Effector CD8-positive, alpha-beta T cell (primary cell): ENCODE data around the gene C1QTNF8.

Experiments
- DNase-seq: peaks from one replicate; lab custom pipeline; 2025; lab: John Stamatoyannopoulos, UW

Gene C1QTNF8

DNA sequence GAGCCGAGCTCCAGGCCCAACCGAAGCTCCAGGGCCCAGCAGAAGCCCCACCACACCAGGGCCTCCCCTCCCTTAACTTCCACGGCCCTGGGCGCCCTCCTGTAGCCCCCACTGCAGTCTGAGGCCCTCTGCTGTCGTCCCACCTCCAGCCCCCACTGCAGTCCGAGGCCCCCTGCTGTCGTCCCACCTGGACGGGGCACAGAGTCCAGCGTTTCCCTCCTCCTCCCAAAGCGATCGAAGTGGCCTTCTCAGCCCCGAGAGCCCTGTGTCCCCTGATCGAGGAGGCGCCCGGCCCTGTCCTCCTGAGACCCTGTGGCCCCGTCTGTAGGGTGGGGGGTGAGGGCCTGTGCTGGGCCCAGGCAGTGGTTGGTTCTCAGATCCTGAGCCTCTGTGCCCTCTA is 31.1 kb upstream of the C1QTNF8 start:
- DNase-seq = no peak

DNA sequence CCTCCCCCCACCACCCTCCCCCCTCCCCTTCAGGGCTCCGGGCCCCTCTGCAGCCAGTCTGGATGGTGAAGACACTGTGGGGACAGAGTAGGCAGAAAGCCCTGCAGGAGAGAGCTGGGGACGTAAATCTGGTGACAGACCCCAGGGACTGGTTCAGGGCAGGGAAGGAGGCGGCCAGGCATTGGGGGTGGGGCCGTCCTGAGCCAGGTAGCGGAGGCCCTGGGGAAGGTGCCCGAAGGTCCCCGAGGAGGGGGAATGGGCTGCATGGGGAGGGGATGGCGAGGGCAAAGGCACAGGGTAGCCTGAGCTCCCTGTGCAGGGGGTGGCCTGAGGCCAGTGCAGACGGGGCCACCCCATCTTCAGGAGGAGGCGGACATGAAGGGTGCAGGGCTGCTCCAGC is 30.5 kb upstream of the C1QTNF8 start:
- no peak for DNase-seq

DNA sequence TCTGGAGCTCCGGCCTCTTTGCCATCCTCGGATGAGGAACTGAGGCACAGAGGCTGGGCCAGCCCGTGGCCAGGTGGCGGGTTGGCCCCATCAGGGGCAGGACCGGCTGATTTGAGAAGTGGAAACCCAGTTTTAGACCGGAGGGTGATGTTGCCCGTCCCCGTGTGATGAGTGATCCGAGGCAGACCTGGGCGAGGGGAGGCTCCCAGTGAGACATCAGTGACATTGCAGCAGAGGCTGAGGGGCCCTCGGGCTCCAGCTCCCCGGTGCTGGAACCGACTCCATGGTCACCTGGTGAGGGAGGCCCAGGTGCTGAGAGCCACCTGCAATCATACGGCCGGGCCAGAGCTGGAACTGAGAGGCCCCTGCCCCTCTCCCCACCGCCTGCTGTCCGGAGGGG is 30.0 kb upstream of the C1QTNF8 start:
- DNase-seq = no peak

DNA sequence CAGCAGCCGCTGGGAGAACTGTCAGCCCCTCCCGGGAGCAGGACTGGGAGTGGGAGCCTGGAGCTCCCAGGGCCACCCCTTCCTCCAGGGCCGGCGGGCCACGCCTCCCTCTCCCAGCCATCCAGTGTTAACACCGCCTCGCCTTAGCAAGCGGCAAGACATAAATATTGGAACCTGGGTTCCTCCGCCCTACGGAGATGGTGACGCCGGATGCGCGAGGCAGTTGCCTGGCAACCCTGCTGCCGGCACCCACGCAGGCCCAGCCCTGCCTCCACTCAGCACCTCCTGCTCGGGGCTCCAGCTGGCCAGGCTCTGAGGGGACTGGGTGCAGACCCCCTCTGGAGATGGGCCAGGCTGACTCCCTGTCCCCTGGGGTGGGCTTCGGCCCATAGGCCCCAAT is 29.4 kb upstream of the C1QTNF8 start:
- DNase-seq = no peak

DNA sequence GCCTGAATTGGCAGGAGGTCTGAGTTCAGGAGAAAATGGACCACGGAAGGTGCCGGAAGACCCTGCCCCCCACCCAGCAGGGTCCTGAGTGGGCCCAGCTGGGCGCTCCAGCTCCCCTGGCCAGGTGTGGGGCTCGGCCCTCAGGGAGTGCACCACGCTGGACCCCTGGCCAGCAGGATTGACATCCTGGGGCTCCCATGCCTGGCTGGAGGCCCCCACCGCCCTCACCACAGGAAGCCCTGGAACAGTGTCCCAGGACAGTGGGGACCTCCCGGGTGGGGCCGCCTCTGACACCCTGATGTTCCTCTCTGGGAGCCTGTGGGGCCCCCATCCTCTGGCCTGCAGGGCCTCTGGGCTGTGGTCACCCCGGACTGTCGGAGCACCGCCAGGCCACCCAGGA is 28.8 kb upstream of the C1QTNF8 start:
- DNase-seq = no peak

DNA sequence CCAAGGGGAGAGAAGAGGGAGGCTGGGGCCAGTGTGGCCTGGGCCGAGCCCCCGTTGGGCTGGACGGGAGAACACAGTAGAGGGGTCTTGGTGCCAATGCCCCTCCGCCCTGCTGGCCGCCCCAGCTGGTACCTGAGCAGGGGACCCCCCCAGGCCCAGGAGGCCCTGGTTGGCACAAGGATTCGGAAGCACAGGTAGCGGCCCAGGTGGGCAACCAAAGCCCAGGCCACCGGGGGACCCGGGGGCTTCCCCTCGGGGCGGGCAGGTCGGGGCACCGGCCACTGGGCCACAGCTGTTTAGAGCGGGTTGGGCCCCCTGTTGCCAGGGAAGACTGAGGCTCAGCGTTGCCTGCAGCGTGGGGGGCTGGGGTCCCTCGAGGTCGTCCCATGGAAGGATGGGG is 28.2 kb upstream of the C1QTNF8 start:
- no peak for DNase-seq

DNA sequence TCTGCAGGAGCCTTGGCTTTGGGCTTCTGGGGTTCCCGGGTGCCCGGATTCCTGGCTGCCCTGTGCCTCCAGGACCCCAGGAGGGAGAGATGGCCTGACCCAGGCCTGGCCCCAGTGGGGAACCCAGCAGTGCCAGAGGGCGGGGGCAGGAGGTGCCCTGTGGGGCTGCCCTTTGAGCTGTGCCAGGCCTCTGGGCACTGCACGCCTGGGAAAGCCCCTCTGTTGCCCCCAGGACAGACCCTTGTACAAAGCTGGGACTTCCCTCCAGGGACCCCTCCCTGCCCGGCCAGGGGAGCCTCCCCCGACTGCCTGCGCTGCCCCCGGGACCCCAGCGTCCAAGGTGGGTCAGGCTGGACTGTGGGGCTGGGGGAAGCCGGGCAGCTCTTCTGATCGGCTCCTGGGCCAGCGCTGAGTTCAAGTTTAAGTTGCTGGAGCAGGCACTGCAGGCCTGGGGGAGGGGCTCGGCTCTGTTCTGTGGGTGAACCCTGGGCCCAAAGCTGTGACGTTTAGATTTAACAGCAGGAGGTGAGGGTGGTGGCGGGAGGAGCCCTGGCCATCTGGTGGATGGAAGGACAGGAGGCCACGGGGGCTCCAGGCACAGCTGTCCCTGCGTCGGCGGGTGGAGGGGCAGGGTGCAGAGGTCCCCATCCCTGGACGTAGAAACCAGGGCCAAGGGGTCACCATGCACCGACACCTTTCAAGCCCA is 27.6 kb upstream of the C1QTNF8 start:
- DNase-seq = no peak

DNA sequence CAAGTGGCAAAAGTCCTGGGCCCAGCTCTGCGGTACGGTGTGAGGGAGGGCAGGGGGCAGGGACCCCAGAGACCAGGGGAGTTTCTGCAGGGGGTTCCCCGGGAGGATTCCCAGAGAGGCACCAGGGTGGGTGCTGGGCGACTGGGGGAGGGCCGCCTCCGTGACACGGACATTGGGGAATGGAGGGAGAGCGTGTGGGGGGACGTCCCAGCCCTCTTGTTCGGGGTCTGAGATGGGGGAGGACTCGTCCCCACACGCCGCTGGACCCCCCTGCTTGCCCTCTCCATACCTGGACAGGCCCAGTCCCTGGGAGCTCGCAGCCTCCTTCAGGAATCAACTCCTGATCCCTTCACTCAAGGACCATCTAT is 26.3 kb upstream of the C1QTNF8 start:
- no peak for DNase-seq

DNA sequence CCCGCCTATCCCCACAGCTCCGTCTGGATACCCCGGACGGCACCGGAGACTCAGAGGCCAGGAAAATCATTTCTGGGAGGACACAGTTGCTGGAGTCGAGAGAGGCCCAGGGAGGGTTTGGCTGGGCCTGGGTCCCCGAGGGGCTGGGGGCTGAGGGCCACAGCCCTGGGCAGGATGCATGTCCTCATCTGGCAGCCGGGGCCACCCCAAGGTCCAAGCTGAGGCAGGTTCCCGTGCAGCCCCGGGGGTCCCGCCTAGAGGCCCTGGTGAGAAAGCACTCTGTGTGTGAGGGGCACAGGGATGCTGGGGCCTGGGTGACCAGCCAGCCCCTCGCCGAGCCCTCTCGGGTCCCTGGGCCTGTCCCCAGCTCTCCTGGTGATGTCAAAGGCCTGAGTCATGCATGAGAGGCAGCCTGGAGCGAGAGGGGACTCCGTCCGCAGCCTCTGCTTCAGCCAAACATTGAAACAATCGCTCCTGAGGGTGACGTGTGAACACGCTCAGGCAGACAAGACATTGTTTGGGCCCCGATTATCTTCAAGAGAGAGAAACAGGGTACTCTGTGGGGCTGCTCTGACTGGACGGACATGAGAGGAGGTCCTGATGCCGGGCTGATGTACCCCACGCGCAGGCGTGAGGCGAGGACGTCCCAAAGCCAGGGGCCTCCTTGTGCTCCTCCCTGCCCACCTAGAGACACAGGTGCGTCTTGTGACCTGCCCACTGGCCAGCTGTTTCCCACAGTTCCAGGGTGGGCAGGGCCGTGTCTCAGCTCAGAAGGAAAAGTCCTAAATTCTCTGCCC is 25.8 kb upstream of the C1QTNF8 start:
- DNase-seq = no peak

DNA sequence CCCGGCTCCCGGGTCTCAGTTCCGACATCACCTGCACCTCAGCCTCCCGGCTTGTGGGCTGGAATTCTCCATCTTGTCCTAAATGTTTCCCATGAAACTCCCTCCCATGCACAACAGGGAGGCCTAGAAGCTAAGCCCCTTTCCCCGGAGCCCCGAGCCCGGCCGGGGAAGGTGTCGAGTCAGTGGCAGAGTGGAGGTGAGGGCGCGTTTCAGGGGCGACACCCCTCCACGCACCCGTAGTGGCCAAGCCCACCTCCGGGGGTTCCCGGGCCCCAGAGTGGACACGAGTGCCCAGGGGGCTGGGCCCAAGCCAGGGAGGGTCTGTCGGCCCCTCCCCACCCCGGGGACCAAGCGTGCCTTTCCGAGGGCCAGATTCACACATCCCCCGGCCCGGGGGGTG is 25.0 kb upstream of the C1QTNF8 start:
- DNase-seq = no peak

DNA sequence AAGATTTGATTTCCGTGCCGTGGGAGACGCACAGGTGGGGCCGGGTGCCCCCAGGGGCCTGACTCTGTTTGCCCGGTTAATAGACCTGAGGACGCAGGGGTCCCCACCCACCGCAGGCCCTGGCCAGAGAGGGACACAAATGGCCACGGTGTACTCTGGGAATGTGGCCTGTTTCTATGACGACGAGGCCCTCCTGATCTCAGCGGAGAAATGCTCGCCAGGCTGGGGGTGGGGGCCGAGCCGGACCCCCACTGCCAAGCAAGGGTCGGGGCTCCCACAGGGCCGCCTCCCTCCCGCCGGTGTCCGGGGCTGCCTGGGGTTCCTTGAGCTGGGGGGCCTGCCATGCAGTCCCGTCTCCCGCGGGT is 24.5 kb upstream of the C1QTNF8 start:
- no peak for DNase-seq

DNA sequence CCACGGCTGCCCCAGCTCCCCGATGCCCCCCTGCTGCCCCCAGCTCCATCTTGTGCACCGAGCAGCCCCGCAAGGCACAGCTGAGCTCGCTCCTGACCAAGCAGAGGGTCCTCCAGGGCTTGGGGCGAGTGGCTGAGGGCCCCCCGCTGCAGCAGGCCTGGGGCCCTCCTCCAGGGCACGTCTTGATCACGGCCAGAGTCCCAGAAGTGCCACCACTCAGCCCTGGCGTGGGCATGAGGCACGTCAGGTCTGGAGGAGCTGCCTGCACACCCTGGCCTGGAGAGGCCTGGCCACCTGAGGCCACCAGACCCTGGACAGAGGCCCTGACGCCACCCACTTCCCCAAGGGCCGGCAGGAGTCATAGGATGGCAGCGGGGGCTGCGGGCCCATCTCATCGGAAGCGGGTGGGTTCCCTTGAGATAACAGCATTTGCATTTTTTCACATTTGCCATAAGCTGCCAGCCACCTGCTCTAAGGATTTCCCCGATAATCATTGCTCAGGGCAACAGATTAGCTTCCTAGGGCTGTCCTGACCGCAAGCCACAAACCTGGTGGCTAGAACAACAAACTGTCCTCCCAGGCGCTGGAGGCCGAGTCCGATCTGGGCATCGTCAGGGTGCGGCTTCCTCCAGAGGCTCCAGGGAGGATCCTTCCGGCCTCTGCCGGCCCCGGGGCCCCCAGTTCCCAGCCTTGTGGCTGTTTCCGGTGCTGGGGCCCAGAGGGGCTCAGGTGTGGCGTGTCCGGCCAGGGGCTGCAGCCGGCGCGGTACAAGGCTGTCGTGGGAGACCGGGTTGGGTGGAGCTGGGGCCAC is 23.9 kb upstream of the C1QTNF8 start:
- no peak for DNase-seq

DNA sequence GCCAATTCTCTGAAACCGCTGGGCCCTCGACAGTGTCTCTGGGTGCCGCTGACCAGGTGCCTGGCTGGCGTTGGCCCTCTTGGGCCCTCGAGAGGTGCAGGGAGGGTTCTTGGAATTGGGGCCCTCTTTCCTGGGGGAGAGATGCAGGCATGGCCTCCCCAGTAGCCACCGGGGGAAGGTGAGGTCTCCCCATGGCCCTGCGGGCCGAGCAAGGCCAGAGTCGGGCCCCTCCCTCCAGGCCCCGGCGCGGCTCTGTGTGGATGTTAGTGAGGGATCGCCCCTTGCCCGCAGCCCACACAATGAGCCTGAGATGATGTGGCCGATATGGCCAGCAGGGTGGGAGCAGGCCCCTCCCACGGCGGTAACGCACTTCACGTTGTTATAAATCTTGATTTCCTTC is 23.1 kb upstream of the C1QTNF8 start:
- DNase-seq = no peak

DNA sequence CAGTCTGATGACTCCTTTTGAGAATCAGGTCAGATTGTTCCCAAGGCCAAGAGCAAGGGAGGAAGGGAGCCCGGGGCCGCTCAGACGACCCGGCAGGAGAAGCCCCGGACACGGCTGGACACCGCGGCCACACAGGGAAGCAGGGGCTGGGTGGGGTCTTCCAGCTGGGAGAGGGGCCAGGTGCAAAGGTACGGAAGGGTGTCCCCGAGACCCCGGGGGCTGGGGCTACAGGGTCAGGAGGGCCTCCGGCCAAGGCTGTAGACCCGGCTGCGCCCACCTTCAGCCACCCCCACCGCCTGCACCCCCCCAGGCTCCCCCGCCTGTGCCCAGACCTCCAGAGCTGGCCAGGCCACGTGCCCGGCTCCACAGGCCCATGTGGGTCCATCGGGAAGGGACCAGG is 21.9 kb upstream of the C1QTNF8 start:
- no peak for DNase-seq

DNA sequence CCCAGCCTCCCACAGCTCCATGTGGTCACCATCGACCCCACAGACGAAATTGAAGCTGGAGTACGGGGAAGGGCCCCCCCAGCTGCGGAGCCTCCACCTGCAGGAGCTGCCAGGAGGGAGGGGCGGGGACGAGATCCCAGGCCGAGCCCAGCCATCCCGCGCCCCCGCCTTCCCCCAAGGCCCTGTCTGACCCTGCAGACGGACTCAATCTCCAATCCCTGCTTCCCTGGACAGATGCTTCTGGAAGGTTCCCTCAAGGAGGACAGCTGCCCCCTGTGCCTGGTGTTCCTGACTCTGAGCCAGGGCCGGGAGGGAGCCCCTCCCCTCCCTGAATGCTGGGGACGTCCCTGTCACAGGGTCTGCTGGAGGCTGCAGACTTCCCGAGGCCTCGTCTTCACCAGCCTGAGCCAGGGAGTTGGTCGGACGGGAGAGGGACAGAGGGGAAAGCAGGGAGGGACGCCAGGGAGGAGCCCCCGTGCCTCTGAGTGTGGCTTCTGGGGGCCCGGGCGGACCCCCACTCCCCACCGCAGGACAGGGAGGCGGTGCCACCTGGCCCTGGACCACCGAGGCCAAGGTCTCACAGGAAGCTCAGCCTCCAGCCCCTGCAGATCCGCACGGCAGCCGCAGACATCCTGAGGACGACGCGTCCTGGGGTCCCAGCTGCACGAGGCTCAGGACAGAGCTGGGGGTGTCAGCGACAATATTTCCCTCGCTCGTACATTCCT is 21.3 kb upstream of the C1QTNF8 start:
- DNase-seq = no peak

DNA sequence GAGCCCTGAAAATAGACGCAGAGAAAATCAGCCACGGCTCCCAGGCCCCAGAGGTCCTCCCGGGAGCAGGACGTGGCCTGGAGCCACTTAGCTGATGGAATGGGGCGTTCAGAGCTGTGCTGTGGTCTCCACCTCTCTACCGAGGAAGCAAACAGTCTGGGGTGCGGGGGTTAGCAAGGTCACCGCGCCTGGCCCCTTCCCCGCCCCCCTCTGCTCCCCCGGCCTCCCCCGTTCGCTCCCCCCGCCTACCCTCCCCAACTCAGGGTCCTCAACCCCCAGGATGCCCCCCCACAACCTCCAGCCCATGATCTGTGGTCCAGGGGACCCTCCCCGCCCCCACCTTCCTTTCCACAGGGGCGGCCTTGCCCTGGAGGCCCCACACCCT is 20.6 kb upstream of the C1QTNF8 start:
- no peak for DNase-seq

DNA sequence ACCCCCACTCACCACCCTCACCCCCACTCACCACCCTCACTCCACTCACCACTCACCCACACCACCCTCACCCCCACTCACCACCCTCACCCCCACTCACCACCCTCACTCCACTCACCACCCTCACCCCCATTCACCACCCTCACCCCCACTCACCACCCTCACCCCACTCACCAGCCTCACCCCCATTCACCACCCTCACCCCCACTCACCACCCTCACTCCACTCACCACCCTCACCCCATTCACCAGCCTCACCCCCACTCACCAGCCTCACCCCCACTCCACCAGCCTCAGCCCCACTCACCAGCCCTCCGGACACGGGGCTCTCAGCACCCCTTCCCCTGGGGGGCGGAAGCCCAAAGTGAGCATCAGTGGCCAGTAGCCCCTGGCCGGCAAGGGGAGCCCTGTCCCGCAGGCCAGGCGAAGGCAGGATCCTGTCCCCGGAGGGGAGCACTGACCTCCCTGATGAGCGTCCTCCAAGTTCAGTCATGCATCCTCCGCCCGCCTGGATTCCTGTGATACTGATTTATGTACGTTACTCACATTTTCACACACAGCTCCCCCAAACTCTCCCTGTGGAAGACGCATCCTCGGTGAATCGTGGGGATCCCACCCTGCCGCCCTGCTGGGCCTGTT is 18.0 kb upstream of the C1QTNF8 start:
- no peak for DNase-seq

DNA sequence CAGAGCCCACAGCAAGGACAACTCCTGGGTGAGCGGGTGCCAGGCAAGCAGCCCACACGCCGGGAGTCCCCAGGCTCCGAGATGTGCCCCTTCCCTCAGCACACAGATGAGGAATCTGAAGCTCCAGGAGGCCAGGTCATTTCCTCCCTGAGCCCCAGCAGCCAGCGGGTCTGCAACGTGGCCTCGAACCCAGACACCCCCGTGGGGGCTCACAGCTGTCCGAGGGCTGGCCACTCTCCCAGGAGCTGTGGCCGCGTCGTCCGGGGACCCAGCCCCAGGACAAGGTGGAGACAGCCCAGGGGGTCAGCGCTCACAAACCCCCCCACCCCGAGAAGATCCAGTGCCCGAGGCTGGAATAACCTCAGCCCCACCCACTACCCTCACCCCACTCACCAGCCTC is 17.4 kb upstream of the C1QTNF8 start:
- DNase-seq = no peak

DNA sequence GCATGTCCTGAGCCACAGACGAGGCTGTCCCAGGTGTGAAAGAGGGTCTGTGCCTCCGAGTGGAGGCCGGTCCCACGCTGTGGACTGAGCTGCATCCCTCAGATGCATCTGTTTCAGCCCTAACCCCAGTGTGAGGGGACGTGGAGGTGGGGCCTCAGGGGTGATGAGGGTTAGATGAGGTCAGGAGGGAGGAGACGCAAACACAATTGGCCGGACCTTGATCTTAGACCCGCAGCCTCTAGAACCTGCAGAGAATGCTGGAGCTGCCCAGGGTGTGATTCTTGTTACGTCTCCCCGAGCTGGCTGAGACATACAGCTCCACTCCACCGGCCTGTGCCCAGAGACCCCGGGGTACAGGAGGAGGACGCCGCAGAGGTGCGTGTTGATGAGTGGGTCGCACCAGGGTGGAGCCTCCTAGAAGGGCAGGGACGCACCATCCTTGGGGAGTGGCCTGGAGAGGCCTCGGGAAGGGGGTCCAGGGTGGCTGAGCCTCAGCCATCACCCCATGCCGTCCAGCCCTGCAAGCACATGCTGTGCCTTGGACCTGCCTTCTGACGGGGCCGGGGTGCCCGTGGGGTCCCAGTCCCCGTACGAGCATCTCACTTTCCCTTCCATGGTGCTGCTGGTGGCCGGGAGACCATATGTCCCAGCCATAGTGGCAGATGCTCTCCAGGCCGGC is 16.6 kb upstream of the C1QTNF8 start:
- no peak for DNase-seq

DNA sequence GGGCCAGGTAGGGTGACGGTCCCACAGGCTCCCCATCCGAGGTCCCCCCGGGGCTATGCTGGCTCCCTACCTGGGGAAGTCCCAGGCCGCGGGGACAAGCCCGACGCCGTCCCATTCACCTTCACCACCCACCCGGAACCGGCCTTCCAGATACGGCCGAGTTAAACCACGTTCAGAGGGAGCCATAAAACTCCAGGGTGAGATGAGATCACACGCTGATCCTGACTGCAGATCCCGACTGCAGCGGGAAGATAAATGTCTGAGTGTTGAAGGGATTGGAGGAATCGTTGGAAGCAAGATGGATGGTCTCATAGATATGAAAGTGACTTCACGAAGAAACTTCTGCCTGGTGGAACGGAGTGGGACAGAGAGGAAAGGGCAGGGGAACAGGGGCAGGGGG is 13.6 kb upstream of the C1QTNF8 start:
- DNase-seq = no peak
